HG03354 (cell line): Measurements from ENCODE around the gene ETV5.

Source experiments
- ATAC-seq: cut with Tn5 transposase; IDR thresholded peaks from one replicate; pipeline ENCODE4 v1.9.1; 2021; ENCODE audit warnings: mild to moderate bottlenecking; ENCODE audit not compliant: unreplicated experiment, poor library complexity, severe bottlenecking

The ETV5 gene

GRCh38 chr3:186125118-186125517, 16.2 kb upstream of the ETV5 start:
- no peak for ATAC-seq

- no peak for ATAC-seq
These were observed 15.7 kb upstream of the ETV5 start for GRCh38 chr3:186124592-186124991.

- ATAC-seq, result no peak
These were observed 14.1 kb upstream of the ETV5 start for GRCh38 chr3:186123012-186123411.

- ATAC-seq, result no peak
These were observed 13.1 kb upstream of the ETV5 start for GRCh38 chr3:186121968-186122367.

GRCh38 chr3:186121278-186121677, 12.4 kb upstream of the ETV5 start:
- ATAC-seq, result no peak

GRCh38 chr3:186119499-186119898, 10.6 kb upstream of the ETV5 start:
- no peak for ATAC-seq

- ATAC-seq, result no peak
These were observed 9.8 kb upstream of the ETV5 start for GRCh38 chr3:186118692-186119091.

GRCh38 chr3:186117521-186118134, 8.7 kb upstream of the ETV5 start:
- ATAC-seq, result no peak

- ATAC-seq, result no peak
These were observed 6.5 kb upstream of the ETV5 start for GRCh38 chr3:186115239-186115996.

- ATAC-seq, result no peak
These were observed 2.4 kb upstream of the ETV5 start for GRCh38 chr3:186110975-186111974.

GRCh38 chr3:186109897-186110803, 1.3 kb upstream of the ETV5 start:
- no peak for ATAC-seq

GRCh38 chr3:186108106-186108940, 566 bp downstream of the ETV5 start:
- ATAC-seq, result no peak

- ATAC-seq, result no peak
These were observed 1.4 kb downstream of the ETV5 start for GRCh38 chr3:186107215-186108105.

GRCh38 chr3:186105543-186105942, 3.3 kb downstream of the ETV5 start:
- no peak for ATAC-seq

GRCh38 chr3:186102687-186103086, 6.2 kb downstream of the ETV5 start:
- ATAC-seq, result no peak

GRCh38 chr3:186100398-186100797, 8.5 kb downstream of the ETV5 start:
- ATAC-seq, result no peak

- no peak for ATAC-seq
These were observed 9.7 kb downstream of the ETV5 start for GRCh38 chr3:186099178-186099577.

GRCh38 chr3:186098740-186099139, 10.1 kb downstream of the ETV5 start:
- no peak for ATAC-seq
